GM23338 (cell line): ENCODE measurements around the gene PTGIS. TPM values are rescaled to one million over a fixed set of nuclear protein-coding genes. Genes with fewer than 3 reads are reported as not detected.
A peak's percentile ranks its signal among the peaks of the same experiment; 100 is the strongest.

Source experiments
- ATAC-seq: fragments of 200-7000 bp; cut with Tn5 transposase; 3 replicates; pipeline ENCODE4 v1.9.1; 2020
- DNase-seq: peaks from one replicate; pipeline ENCODE4 v3.0.0-alpha.2; 2015; ENCODE audit warnings: low spot score
- H2AFZ ChIP-seq: fragments of 200-600 bp; sonication (generic); 2 replicates; pipeline ENCODE4 v1.8.0; 2016; ENCODE audit warnings: antibody characterized with exemption, mild to moderate bottlenecking, moderate library complexity
- H3F3A ChIP-seq: fragments of 200-600 bp; sonication (generic); replicated peaks from 2 replicates; pipeline ENCODE4 v1.8.0; 2017; ENCODE audit warnings: antibody characterized with exemption, mixed run types, low read depth
- H3K27ac ChIP-seq: fragments of 200-600 bp; sonication (generic); 2 replicates; pipeline ENCODE4 v1.6.1; 2016; ENCODE audit warnings: low read depth
- H3K27me3 ChIP-seq: fragments of 200-600 bp; sonication (generic); 2 replicates; pipeline ENCODE4 v1.8.0; 2016; ENCODE audit warnings: mild to moderate bottlenecking, mixed run types, moderate library complexity; ENCODE audit not compliant: insufficient read depth
- H3K36me3 ChIP-seq: fragments of 200-600 bp; sonication (generic); 2 replicates; pipeline ENCODE4 v1.8.0; 2016; ENCODE audit warnings: mild to moderate bottlenecking; ENCODE audit not compliant: insufficient read depth
- H3K4me1 ChIP-seq: fragments of 200-600 bp; sonication (generic); 2 replicates; pipeline ENCODE4 v1.8.0; 2016; ENCODE audit warnings: mild to moderate bottlenecking, moderate library complexity; ENCODE audit not compliant: insufficient read depth
- H3K4me2 ChIP-seq: fragments of 200-600 bp; sonication (generic); 2 replicates; pipeline ENCODE4 v1.7.1; 2017; ENCODE audit warnings: mixed run types
- H3K4me3 ChIP-seq: fragments of 200-600 bp; sonication (generic); 2 replicates; pipeline ENCODE4 v1.6.1; 2016; ENCODE audit warnings: mixed run types
- H3K79me2 ChIP-seq: fragments of 200-600 bp; sonication (generic); replicated peaks from 2 replicates; pipeline ENCODE4 v1.8.0; 2017; ENCODE audit warnings: mild to moderate bottlenecking; ENCODE audit not compliant: insufficient read depth
- H3K9me2 ChIP-seq: fragments of 200-600 bp; sonication (generic); 2 replicates; pipeline ENCODE4 v1.8.0; 2017; ENCODE audit not compliant: insufficient read depth
- H4K20me1 ChIP-seq: fragments of 200-600 bp; sonication (generic); replicated peaks from 2 replicates; pipeline ENCODE4 v1.8.0; 2017; ENCODE audit warnings: mild to moderate bottlenecking; ENCODE audit not compliant: insufficient read depth
- H3K27ac Mint-ChIP-seq: 2 replicates; pipeline ENCODE4 v1.8.0; 2020; ENCODE audit warnings: inconsistent platforms, mild to moderate bottlenecking, moderate library complexity, mixed read lengths
- H3K27me3 Mint-ChIP-seq: 3 replicates; pipeline ENCODE4 v1.8.0; 2022; ENCODE audit warnings: low read depth, mild to moderate bottlenecking, moderate library complexity, mixed read lengths, inconsistent platforms; ENCODE audit not compliant: insufficient read depth, poor library complexity
- H3K36me3 Mint-ChIP-seq: 3 replicates; pipeline ENCODE4 v1.8.0; 2021; ENCODE audit warnings: low read depth, mild to moderate bottlenecking, inconsistent platforms, moderate library complexity, mixed read lengths
- H3K4me1 Mint-ChIP-seq: 3 replicates; pipeline ENCODE4 v1.8.0; 2020; ENCODE audit warnings: mild to moderate bottlenecking, inconsistent platforms, mixed read lengths
- H3K4me3 Mint-ChIP-seq: 3 replicates; pipeline ENCODE4 v1.8.0; 2021; ENCODE audit warnings: moderate library complexity, mild to moderate bottlenecking, inconsistent platforms, mixed read lengths
- H3K9me3 Mint-ChIP-seq: 3 replicates; pipeline ENCODE4 v1.8.0; 2020; ENCODE audit warnings: moderate library complexity, mild to moderate bottlenecking, inconsistent platforms, mixed read lengths
- EZH2 ChIP-seq: fragments of 200-600 bp; sonication (generic); IDR thresholded peaks from one replicate; pipeline ENCODE4 v1.8.0; 2017; ENCODE audit warnings: antibody characterized with exemption, mild to moderate bottlenecking, low read depth; ENCODE audit not compliant: unreplicated experiment
- ZNF114 ChIP-seq: fragments of 250-450 bp; sonication (Bioruptor Pico); IDR thresholded peaks from 2 replicates; pipeline ENCODE4 v1.5.0; 2020; ENCODE audit warnings: mild to moderate bottlenecking, moderate library complexity
- ZNF331 ChIP-seq: fragments of 250-450 bp; sonication (Bioruptor Pico); IDR thresholded peaks from 2 replicates; pipeline ENCODE4 v1.5.0; 2020; ENCODE audit warnings: low read depth, mild to moderate bottlenecking, moderate library complexity
- polyA plus RNA-seq: library from polyadenylated mRNA; unstranded; fragments of >200 nt; fragmentation: Nextera tagmentation; extraction: Ambion mirVana; gene quantifications from 2 replicates; pipeline ENCODE4 v1.2.1, GENCODE V29; 2016
- total RNA-seq: library from RNA; depleted of rRNA; stranded (reverse); fragments of >200 nt; shearing (Covaris generic); gene quantifications from 2 replicates; pipeline ENCODE4 v1.2.3, GENCODE V29; 2014
- TF ChIP-seq, protein P1 (sequence below): IDR thresholded peaks from 2 replicates; pipeline ENCODE4 v1.6.1; 2016; ENCODE audit warnings: antibody characterized with exemption
- TF ChIP-seq, protein P2 (sequence below), 2 experiments: fragments of 200-600 bp in 1 of 2; sonication (generic) in 1 of 2; conservative IDR thresholded peaks; 2 replicates each; pipeline versions ENCODE4 v1.5.1 to v1.6.1; 2016 to 2017; ENCODE audit warnings: antibody characterized with exemption in 2 of 2, low read depth in 2 of 2, mild to moderate bottlenecking in 2 of 2, moderate library complexity in 1 of 2
- TF ChIP-seq, protein P3 (sequence below): IDR thresholded peaks from one replicate; pipeline ENCODE4 v1.6.1; 2018; ENCODE audit warnings: antibody characterized with exemption; ENCODE audit not compliant: unreplicated experiment

PTGIS gene
- total and polyA plus RNA-seq, 2 experiments from 2014 or later: 6.6 to 28.7 TPM

DNA sequence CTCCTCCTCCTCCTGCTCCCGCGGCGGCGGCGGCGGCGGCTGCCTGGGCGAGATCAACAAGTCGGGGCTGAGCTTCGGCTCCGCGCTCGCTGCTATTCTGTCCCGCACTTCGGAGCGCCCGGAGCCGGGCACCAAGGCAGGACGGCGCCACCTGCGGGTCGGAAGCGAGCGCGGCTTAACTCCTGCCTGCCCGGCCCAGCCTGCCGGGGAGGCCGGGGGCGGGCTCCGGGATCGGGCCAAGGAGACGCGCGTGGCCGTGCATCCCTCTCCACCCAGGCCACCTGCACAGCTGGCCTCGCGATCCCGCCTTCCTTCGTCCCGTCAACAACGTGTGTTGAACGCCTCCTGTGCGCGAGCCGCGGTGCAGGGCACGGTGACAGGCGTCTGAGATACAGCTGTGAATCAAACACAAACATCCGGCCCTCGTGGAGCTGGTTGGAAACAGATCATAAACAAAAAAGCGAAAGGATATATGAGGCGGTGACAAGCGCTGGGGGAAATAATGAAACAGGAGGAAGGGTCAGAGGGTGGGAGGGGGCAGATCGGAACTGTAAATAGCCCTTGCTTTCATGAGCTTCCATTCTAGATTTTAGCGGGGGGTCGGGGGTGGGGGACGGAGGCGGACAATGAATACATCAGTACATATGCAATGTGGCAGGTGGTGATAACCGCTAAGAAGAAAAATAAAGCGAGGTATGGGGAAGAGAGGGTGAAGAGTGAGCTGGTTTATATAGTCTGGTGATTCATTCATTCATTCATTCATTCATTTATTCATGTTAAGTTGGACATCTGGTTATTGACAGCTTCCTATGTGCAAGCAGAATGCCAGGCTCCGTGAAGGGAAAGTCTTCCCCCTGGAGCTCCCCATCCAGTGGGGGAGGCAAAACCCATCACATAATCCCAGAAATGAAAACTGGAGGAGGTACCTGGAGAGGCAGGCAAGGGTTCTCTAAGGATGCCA lies 83.5 kb downstream of the PTGIS start:
- TF ChIP-seq ZNF331 (CRISPR knock-in tag) (no peak), EZH2 (no peak), ZNF114 (CRISPR knock-in tag) (no peak)
- TF ChIP-seq, protein P1, sequence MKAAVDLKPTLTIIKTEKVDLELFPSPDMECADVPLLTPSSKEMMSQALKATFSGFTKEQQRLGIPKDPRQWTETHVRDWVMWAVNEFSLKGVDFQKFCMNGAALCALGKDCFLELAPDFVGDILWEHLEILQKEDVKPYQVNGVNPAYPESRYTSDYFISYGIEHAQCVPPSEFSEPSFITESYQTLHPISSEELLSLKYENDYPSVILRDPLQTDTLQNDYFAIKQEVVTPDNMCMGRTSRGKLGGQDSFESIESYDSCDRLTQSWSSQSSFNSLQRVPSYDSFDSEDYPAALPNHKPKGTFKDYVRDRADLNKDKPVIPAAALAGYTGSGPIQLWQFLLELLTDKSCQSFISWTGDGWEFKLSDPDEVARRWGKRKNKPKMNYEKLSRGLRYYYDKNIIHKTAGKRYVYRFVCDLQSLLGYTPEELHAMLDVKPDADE: no peak
- TF ChIP-seq, protein P2, sequence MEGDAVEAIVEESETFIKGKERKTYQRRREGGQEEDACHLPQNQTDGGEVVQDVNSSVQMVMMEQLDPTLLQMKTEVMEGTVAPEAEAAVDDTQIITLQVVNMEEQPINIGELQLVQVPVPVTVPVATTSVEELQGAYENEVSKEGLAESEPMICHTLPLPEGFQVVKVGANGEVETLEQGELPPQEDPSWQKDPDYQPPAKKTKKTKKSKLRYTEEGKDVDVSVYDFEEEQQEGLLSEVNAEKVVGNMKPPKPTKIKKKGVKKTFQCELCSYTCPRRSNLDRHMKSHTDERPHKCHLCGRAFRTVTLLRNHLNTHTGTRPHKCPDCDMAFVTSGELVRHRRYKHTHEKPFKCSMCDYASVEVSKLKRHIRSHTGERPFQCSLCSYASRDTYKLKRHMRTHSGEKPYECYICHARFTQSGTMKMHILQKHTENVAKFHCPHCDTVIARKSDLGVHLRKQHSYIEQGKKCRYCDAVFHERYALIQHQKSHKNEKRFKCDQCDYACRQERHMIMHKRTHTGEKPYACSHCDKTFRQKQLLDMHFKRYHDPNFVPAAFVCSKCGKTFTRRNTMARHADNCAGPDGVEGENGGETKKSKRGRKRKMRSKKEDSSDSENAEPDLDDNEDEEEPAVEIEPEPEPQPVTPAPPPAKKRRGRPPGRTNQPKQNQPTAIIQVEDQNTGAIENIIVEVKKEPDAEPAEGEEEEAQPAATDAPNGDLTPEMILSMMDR (conservative IDR thresholded peaks at IDR 0.05; ENCODE audit: low read depth in 2 of 2): peak; percentile 64 to 87
- TF ChIP-seq, protein P3, sequence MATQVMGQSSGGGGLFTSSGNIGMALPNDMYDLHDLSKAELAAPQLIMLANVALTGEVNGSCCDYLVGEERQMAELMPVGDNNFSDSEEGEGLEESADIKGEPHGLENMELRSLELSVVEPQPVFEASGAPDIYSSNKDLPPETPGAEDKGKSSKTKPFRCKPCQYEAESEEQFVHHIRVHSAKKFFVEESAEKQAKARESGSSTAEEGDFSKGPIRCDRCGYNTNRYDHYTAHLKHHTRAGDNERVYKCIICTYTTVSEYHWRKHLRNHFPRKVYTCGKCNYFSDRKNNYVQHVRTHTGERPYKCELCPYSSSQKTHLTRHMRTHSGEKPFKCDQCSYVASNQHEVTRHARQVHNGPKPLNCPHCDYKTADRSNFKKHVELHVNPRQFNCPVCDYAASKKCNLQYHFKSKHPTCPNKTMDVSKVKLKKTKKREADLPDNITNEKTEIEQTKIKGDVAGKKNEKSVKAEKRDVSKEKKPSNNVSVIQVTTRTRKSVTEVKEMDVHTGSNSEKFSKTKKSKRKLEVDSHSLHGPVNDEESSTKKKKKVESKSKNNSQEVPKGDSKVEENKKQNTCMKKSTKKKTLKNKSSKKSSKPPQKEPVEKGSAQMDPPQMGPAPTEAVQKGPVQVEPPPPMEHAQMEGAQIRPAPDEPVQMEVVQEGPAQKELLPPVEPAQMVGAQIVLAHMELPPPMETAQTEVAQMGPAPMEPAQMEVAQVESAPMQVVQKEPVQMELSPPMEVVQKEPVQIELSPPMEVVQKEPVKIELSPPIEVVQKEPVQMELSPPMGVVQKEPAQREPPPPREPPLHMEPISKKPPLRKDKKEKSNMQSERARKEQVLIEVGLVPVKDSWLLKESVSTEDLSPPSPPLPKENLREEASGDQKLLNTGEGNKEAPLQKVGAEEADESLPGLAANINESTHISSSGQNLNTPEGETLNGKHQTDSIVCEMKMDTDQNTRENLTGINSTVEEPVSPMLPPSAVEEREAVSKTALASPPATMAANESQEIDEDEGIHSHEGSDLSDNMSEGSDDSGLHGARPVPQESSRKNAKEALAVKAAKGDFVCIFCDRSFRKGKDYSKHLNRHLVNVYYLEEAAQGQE: peak; percentile 47
- no peaks in the 10 kb centered on the region for H3K4me1 ChIP-seq
- Mint-ChIP-seq H3K4me3 (peak overlapping the region; percentile 82), H3K9me3 (peaks cover 4% of the 10 kb centered on the region; the same call in 2 of the 3 replicates), H3K27ac (no peak overlapping the region), H3K4me1 (peaks cover 14% of the 10 kb centered on the region; the same call in 2 of the 3 replicates), H3K36me3 (peaks cover 5% of the 10 kb centered on the region; the same call in 1 of the 3 replicates), H3K27me3 (peaks cover 25% of the 10 kb centered on the region)
- peaks cover 40% of the 10 kb centered on the region for H3K27me3 ChIP-seq
- H3K27ac ChIP-seq: no peak overlapping the region
- no peaks in the 10 kb centered on the region for H3K36me3 ChIP-seq
- no peaks in the 10 kb centered on the region for H3K79me2 ChIP-seq
- H3F3A ChIP-seq: no peaks in the 10 kb centered on the region
- H3K4me2 ChIP-seq: peak overlapping the region; percentile 98
- DNase-seq: peak; percentile 93
- H3K9me2 ChIP-seq: no peaks in the 10 kb centered on the region
- H2AFZ ChIP-seq: peak overlapping the region; percentile 99
- peak overlapping the region; percentile 88 for H3K4me3 ChIP-seq
- peak; percentile 74 for ATAC-seq
- no peaks in the 10 kb centered on the region; the same call in 1 of the 2 replicates for H4K20me1 ChIP-seq
